Loucy (cell line): ENCODE data around the gene GNL3.

ENCODE experiments used
- H2AFZ ChIP-seq: fragments of 200-600 bp; sonication (generic); 2 replicates; pipeline ENCODE4 v1.6.0; 2016; ENCODE audit warnings: antibody characterized with exemption, mild to moderate bottlenecking, low read length, moderate library complexity
- H3F3A ChIP-seq: fragments of 200-600 bp; 2 replicates; pipeline ENCODE4 v1.6.0; 2016; ENCODE audit warnings: antibody characterized with exemption, low read depth, mild to moderate bottlenecking
- H3K27me3 ChIP-seq: fragments of 200-600 bp; sonication (generic); 2 replicates; pipeline ENCODE4 v1.6.1; 2014; ENCODE audit warnings: low read length, mild to moderate bottlenecking; ENCODE audit not compliant: insufficient read depth, poor library complexity, severe bottlenecking
- H3K36me3 ChIP-seq: fragments of 200-600 bp; sonication (generic); 2 replicates; pipeline ENCODE4 v1.6.1; 2016; ENCODE audit warnings: low read length; ENCODE audit not compliant: insufficient read depth
- H3K4me1 ChIP-seq: fragments of 200-600 bp; sonication (generic); 2 replicates; pipeline ENCODE4 v1.5.1; 2014; ENCODE audit warnings: low read length, mild to moderate bottlenecking; ENCODE audit not compliant: insufficient read depth, poor library complexity, severe bottlenecking
- H3K4me2 ChIP-seq: fragments of 200-600 bp; sonication (generic); 2 replicates; pipeline ENCODE4 v1.6.0; 2014; ENCODE audit warnings: antibody characterized with exemption, low read length, low read depth, mild to moderate bottlenecking; ENCODE audit not compliant: poor library complexity, severe bottlenecking
- H3K4me3 ChIP-seq: fragments of 200-600 bp; sonication (generic); 2 replicates; pipeline ENCODE4 v1.5.1; 2014; ENCODE audit warnings: low read length, mild to moderate bottlenecking, mixed read lengths; ENCODE audit not compliant: poor library complexity, severe bottlenecking
- H3K79me2 ChIP-seq: fragments of 200-600 bp; sonication (generic); 2 replicates; pipeline ENCODE4 v1.6.1; 2014; ENCODE audit warnings: low read length; ENCODE audit not compliant: insufficient read depth
- H3K9ac ChIP-seq: fragments of 200-600 bp; sonication (generic); 2 replicates; pipeline ENCODE4 v1.6.0; 2014; ENCODE audit warnings: mild to moderate bottlenecking, low read depth, low read length, moderate library complexity; ENCODE audit not compliant: poor library complexity, severe bottlenecking
- H3K9me2 ChIP-seq: fragments of 200-600 bp; sonication (generic); replicated peaks from 2 replicates; pipeline ENCODE4 v1.6.1; 2016; ENCODE audit warnings: low read depth, low read length, mixed read lengths
- H3K9me3 ChIP-seq: fragments of 200-600 bp; sonication (generic); 2 replicates; pipeline ENCODE4 v1.6.1; 2014; ENCODE audit warnings: mild to moderate bottlenecking, antibody characterized with exemption, low read length, low read depth; ENCODE audit not compliant: insufficient read depth
- H4K20me1 ChIP-seq: fragments of 200-600 bp; sonication (generic); 2 replicates; pipeline ENCODE4 v1.6.0; 2014; ENCODE audit warnings: antibody characterized with exemption, low read length, mild to moderate bottlenecking; ENCODE audit not compliant: insufficient read depth, poor library complexity, severe bottlenecking
- CTCF ChIP-seq: fragments of 200-600 bp; sonication (generic); conservative IDR thresholded peaks from 2 replicates; pipeline ENCODE4 v1.5.1; 2014; ENCODE audit warnings: mild to moderate bottlenecking, antibody characterized with exemption, low read length
- EZH2phosphoT487 ChIP-seq: fragments of 200-600 bp; IDR thresholded peaks from 2 replicates; pipeline ENCODE4 v1.6.1; 2018; ENCODE audit warnings: antibody characterized with exemption, mild to moderate bottlenecking, moderate library complexity, borderline replicate concordance

The GNL3 gene

DNA sequence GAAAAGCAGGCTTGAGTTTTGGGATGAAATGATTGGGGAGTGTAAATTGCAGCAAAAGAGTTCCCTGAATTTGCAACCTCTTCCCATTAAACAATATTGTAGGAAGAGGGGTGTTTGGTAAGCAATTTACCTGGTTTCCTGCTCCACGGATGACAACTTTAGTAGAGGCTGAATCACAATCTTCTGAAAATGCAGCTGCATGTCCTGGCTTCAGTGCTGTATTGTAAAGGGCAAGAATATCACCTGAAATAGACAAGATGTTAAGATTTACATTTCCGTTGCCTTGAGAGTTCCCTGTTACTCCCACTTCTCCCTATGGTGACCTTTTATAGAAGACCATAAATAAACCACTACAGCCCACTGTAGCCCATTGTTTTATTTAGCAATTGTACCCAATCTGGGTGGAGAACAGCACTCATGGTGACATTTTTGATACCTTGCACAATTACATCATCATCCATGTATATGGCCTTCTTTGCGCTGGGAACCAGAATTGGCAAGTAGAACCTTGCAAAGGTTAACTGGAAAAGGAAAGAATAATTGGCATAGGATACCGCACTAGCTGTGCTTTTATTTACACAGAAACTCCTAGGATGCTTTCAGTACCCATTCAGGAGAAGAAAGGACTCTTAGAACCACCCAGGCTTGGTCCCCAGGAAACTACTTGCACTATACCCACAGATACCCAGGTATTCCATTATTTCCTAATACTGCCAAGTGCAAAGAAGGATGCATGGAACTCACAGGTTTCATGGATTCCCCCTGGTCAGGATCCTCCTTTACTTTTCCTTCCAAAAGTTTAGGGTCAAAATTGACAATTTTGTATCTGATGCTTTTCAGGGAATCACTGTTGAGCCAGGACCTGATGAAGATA, 10.2 kb downstream of the GNL3 start:
- no peak overlapping the region for H3K4me2 ChIP-seq
- peaks cover 3% of the 10 kb centered on the region; the same call in 1 of the 2 replicates for H3F3A ChIP-seq
- H2AFZ ChIP-seq, result no peak overlapping the region
- peaks cover 27% of the 10 kb centered on the region for H4K20me1 ChIP-seq
- peaks cover 64% of the 10 kb centered on the region; the same call in 1 of the 2 replicates for H3K36me3 ChIP-seq
- H3K9ac ChIP-seq, result no peak overlapping the region
- H3K27me3 ChIP-seq, result no peaks in the 10 kb centered on the region
- H3K4me1 ChIP-seq, result peaks cover 4% of the 10 kb centered on the region
- TF ChIP-seq EZH2phosphoT487 (no peak), CTCF (no peak)
- no peaks in the 10 kb centered on the region for H3K9me2 ChIP-seq
- H3K4me3 ChIP-seq, result no peak overlapping the region
- H3K9me3 ChIP-seq, result no peaks in the 10 kb centered on the region
- H3K79me2 ChIP-seq, result peaks cover 17% of the 10 kb centered on the region

- no peaks in the 10 kb centered on the region for H3K9me3 ChIP-seq
- no peaks in the 10 kb centered on the region for H3K4me1 ChIP-seq
- peaks cover 19% of the 10 kb centered on the region for H4K20me1 ChIP-seq
- H2AFZ ChIP-seq, result no peak overlapping the region
- peaks cover 11% of the 10 kb centered on the region; the same call in 1 of the 2 replicates for H3K79me2 ChIP-seq
- H3K9me2 ChIP-seq, result no peaks in the 10 kb centered on the region
- no peak overlapping the region for H3K4me2 ChIP-seq
- H3F3A ChIP-seq, result peaks cover 3% of the 10 kb centered on the region; the same call in 1 of the 2 replicates
- H3K36me3 ChIP-seq, result peaks cover 58% of the 10 kb centered on the region; the same call in 1 of the 2 replicates
- no peak overlapping the region for H3K9ac ChIP-seq
- no peak overlapping the region for H3K4me3 ChIP-seq
- TF ChIP-seq CTCF (no peak), EZH2phosphoT487 (no peak)
- no peaks in the 10 kb centered on the region for H3K27me3 ChIP-seq
Measured at GRCh38 chr3:52696830-52697631, 11.2 kb downstream of the GNL3 start.

DNA sequence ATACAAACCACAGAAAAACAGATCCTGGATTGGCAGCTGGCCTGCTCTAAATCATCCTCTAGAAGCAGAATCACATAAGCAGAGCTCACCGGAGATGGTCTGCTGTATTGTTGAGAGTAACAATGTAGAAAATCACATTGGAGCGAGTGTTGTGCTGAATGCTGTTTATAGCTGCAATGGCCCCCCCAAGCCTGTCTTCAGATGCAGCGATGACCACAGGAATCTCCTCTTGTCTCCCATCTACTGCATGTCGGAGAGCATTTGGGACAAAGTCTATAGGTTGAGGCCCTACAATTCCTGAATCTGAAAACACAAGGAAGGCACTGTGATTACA, 11.8 kb downstream of the GNL3 start:
- Histone ChIP-seq H3K79me2 (peaks cover 8% of the 10 kb centered on the region; the same call in 1 of the 2 replicates), H4K20me1 (peaks cover 13% of the 10 kb centered on the region), H3K27me3 (no peaks in the 10 kb centered on the region), H3K4me1 (no peaks in the 10 kb centered on the region), H3F3A (peaks cover 3% of the 10 kb centered on the region; the same call in 1 of the 2 replicates), H3K9me3 (no peaks in the 10 kb centered on the region), H3K9me2 (no peaks in the 10 kb centered on the region), H2AFZ (no peak overlapping the region), H3K4me2 (no peak overlapping the region), H3K9ac (no peak overlapping the region), H3K4me3 (no peak overlapping the region), H3K36me3 (peaks cover 52% of the 10 kb centered on the region; the same call in 1 of the 2 replicates)
- no peak for TF ChIP-seq CTCF
- no peak for TF ChIP-seq EZH2phosphoT487
